IMR-90 (cell line): ENCODE measurements around the gene SEC11A.

Experiments used
- CEBPB ChIP-seq: IDR thresholded peaks from 2 replicates; pipeline ENCODE4 v1.6.1; 2012; ENCODE audit warnings: low read depth, low read length, improper control_type of control experiment
- CHD1 ChIP-seq: IDR thresholded peaks from 2 replicates; pipeline ENCODE4 v1.6.1; 2012; ENCODE audit warnings: low read depth, low read length, improper control_type of control experiment
- MAFK ChIP-seq: IDR thresholded peaks from 2 replicates; pipeline ENCODE4 v1.6.1; 2012; ENCODE audit warnings: low read depth, low read length, improper control_type of control experiment
- NFE2L2 ChIP-seq: fragments of 150-350 bp; IDR thresholded peaks from 2 replicates; pipeline ENCODE4 v1.6.1; 2016; ENCODE audit warnings: low read depth, mild to moderate bottlenecking, low read length
- POLR2A ChIP-seq: IDR thresholded peaks from 2 replicates; pipeline ENCODE4 v1.6.1; 2012; ENCODE audit warnings: mild to moderate bottlenecking, low read depth, low read length
- RCOR1 ChIP-seq: IDR thresholded peaks from 2 replicates; pipeline ENCODE4 v1.6.1; 2012; ENCODE audit warnings: mild to moderate bottlenecking, low read length, improper control_type of control experiment; ENCODE audit not compliant: insufficient replicate concordance
- RFX5 ChIP-seq: IDR thresholded peaks from 2 replicates; pipeline ENCODE4 v1.8.0; 2012; ENCODE audit warnings: low read depth, mild to moderate bottlenecking, low read length, moderate library complexity
- SMC3 ChIP-seq: fragments of 150-350 bp; IDR thresholded peaks from 2 replicates; pipeline ENCODE4 v1.6.1; 2016; ENCODE audit warnings: low read depth, mild to moderate bottlenecking, antibody characterized with exemption, low read length, moderate library complexity
- TF ChIP-seq, protein P1 (sequence below): conservative IDR thresholded peaks from 2 replicates; pipeline ENCODE4 v1.5.1; 2012; ENCODE audit warnings: mild to moderate bottlenecking, low read depth, low read length, improper control_type of control experiment
- TF ChIP-seq, protein P2 (sequence below): fragments of 150-350 bp; IDR thresholded peaks from 2 replicates; pipeline ENCODE4 v1.6.1; 2017; ENCODE audit warnings: mild to moderate bottlenecking, antibody characterized with exemption, low read length, low read depth

DNA sequence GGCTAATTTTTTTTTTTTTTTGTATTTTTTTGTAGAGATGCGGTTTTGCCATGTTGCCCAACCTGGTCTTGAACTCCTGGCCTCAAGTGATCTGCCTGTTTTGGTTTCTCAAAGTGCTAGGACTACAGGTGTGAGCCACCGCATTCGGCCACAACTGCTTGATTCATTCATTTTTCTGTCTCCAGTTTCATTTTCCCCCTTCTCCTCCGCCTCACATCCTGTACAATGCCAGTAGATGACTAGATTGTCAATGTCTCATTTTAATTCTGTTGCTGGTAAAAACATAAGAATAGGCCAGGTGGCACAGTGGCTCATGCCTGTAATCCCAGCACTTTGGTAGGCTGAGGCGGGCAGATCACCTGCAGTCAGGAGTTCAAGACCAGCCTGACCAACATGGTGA, 20.4 kb upstream of the SEC11A start:
- TF ChIP-seq RFX5 = no peak
- TF ChIP-seq RCOR1 = no peak
- no peak for TF ChIP-seq SMC3
- TF ChIP-seq, protein P1, sequence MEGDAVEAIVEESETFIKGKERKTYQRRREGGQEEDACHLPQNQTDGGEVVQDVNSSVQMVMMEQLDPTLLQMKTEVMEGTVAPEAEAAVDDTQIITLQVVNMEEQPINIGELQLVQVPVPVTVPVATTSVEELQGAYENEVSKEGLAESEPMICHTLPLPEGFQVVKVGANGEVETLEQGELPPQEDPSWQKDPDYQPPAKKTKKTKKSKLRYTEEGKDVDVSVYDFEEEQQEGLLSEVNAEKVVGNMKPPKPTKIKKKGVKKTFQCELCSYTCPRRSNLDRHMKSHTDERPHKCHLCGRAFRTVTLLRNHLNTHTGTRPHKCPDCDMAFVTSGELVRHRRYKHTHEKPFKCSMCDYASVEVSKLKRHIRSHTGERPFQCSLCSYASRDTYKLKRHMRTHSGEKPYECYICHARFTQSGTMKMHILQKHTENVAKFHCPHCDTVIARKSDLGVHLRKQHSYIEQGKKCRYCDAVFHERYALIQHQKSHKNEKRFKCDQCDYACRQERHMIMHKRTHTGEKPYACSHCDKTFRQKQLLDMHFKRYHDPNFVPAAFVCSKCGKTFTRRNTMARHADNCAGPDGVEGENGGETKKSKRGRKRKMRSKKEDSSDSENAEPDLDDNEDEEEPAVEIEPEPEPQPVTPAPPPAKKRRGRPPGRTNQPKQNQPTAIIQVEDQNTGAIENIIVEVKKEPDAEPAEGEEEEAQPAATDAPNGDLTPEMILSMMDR = no peak
- TF ChIP-seq POLR2A = no peak
- TF ChIP-seq CHD1 = no peak
- TF ChIP-seq CEBPB = no peak
- TF ChIP-seq NFE2L2 = no peak
- TF ChIP-seq, protein P2, sequence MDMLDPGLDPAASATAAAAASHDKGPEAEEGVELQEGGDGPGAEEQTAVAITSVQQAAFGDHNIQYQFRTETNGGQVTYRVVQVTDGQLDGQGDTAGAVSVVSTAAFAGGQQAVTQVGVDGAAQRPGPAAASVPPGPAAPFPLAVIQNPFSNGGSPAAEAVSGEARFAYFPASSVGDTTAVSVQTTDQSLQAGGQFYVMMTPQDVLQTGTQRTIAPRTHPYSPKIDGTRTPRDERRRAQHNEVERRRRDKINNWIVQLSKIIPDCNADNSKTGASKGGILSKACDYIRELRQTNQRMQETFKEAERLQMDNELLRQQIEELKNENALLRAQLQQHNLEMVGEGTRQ = no peak
- no peak for TF ChIP-seq MAFK
